ENCODE results near the gene KRTAP22-1. TPM values are rescaled to one million over a fixed set of nuclear protein-coding genes. Genes with fewer than 3 reads are reported as not detected.

The KRTAP22-1 gene
- total RNA-seq, result not detected

DNA sequence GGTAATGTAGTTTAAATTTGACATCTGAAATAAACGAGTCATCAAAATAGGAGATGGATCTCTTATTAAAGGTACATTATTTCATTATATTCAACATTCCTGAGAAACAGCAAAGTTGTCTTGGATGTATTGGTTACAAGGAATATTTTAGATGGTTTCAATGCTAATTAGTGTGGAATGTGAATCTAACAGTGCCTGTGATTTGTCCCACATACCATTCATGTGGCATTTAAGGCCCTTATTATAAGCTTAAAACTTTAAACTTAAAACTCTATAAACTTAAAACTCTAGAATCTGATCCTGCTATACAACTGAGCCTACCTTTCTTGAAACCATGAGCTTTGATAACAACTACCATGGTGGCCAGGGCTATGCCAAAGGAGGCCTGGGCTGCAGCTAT is at the start of gene KRTAP22-1:
Gene KRTAP22-1 (plus strand): TSS at position 301 of the 400 bp plus-strand sequence.

DNA sequence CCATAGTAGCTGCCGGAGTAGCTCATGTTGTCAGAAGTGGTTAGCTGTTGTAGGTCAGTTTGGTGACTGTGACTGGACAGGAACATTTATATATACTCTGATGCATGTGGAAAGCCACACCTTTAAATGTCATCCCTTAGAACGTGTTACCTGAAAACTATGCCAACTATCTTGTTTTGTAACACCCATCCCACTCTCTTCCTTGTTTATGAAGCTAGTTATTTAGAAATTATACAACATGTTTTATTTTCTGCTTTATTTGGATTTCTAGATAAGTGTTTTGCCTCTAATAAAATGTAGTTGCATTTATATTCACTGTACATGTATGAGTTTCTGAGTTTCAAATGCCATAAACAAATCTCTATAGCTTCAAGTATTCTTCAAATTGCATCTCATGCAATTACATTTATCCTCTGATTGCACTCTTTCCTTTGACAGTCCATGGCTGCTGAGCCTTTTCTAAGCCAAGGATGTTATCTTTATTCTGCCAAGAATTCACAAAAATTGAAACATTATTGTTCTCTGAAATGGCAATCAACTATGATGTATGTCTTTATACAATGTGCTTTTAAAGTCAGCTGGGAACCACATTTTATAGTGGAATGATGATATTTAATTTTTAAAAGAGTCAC is 39.5 kb upstream of the KRTAP22-1 start, which contains the start of gene KRTAP19-7:
Gene KRTAP19-7 (minus strand): TSS at position 51 of the 632 bp plus-strand sequence. CDS start 25 bp downstream, at position 26.

DNA sequence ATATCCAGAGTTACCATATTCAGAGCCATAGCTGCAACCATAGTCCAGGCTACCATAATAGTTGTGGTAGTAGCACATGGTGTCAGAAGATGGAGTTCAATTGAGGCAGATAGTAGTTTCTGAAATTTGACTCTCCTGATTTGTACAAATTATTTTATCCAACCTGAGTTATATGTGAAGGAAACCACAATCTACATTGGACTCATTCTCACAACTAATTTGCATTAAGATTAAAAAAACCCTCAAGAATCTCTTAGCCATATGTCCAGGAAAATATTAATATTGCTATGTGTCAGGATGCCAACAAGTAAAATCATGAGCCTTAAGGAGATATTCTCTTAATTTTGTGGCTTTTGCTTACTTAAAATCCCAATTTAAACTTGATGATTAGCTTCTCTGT is 10.6 kb upstream of the KRTAP22-1 start, which contains the start of gene KRTAP22-2:
Gene KRTAP22-2 (minus strand): TSS at position 101 of the 400 bp plus-strand sequence.

DNA sequence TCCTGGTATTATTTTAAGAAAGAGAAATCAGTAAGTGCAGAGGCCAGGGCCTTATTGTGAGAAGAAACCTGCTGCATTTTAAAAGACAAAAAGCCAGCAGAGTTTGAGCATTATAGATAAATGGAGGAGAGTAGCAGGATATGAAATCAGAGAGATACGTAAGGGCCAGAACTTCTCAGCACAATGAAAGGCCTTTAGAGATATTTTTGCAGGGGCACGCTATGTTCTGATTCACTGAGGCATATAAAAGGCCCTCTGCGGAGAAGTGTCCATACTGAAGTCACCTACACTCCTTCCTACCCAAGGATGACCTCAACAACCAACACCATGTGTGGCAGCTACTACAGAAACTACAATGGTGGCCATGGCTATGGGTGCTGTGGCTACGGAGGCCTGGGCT is 8.7 kb upstream of the KRTAP22-1 start, which contains the start of gene KRTAP6-3:
Gene KRTAP6-3 (plus strand): TSS at position 301 of the 400 bp plus-strand sequence. CDS start 6 bp downstream, at position 307.

DNA sequence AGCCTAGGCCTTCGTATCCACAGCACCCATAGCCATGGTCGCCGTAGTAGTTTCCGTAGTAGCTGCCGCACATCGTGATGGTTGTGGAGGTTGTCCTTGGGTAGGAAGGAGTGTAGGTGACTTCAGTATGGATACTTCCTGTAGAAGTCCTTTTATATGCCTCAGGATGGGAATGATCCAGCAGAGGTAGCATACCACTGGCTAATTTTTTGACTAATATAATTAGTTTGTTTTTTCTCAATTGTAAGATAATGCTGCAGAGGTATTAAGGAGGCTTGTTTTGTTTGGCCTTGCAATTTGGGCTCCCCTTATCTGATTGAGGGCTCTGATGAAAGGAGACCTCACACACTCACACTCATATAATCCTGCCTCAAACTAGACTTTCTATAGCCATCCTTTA is 2.1 kb upstream of the KRTAP22-1 start, which contains the start of gene KRTAP6-2:
Gene KRTAP6-2 (minus strand): TSS at position 101 of the 400 bp plus-strand sequence. CDS start 28 bp downstream, at position 73.

DNA sequence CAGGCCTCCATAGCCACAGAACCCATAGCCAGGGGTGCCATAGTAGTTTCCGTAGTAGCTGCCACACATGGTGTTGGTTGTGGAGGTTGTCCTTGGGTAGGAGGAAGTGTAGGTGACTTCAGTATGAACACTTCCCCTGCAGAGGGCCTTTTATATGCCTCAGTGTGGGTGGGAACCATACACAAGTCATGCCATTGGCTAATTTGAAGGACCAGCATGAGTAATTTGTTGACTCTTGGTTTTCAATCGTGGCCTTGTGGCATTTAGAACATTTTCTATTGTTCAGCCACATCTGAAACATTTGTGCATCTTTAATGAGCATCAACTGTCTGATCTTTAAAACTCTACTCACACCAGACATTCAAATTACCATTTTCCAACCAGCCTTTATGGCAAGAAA is 12.9 kb downstream of the KRTAP22-1 start, which contains the start of gene KRTAP6-1:
Gene KRTAP6-1 (minus strand): TSS at position 95 of the 400 bp plus-strand sequence. CDS start 26 bp downstream, at position 69.

DNA sequence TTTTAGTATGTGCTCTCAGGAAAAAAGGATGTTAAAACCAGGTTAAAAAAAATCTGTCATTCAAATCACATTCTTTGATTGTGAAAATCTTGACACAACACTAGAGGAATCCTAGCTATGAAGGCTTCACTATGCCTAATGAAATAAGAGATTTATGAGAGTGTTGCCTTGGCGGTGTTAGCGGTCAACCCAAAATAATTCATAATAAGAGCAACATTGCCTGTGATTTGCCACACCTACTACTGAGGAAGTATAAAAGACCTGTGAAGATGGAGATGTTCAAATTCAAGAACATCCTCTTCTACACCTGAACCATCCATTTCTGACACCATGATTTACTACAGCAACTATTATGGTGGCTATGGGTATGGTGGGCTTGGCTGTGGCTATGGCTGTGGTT is 15.2 kb downstream of the KRTAP22-1 start, which contains the start of gene KRTAP20-1:
Gene KRTAP20-1 (plus strand): TSS at position 301 of the 400 bp plus-strand sequence. CDS start 30 bp downstream, at position 331.

DNA sequence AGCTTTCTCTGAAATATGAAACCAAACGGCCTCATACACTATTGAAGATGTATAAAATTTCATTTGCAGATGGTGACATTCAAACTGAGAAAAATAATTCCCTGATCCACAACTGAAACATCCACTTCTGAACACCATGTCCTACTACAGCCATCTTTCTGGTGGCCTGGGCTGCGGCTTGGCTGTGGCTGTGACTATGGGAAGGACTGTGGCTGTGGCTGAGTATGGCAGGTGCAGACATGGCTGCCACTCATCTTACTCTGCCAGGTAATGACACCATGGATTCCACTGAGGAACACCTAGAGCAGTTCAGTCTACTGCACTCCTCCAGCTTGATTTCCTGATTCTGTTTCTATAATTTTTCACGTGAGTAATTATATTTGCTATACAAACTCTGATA is 19.6 kb downstream of the KRTAP22-1 start, which contains the start of gene KRTAP20-4:
Gene KRTAP20-4 (plus strand): TSS at position 106 of the 400 bp plus-strand sequence.

DNA sequence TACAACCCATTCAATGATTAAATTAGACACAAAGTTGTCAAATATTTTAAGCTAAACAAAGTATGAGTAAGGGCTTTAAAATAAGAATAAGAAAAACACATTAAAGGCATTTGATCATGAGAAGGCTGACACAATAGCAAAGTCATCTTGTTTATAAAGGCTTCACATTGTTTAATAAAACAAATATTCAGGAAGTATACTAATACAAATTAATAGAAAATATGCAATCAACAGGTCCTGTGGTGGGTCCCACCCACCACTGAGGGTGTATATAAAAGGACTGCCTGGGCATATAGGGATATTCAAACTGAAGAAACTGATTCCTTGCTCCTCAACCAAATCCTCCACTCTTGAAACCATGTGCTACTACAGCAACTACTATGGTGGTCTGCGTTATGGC is 34.0 kb downstream of the KRTAP22-1 start, which contains the start of gene KRTAP20-2:
Gene KRTAP20-2 (plus strand): TSS at position 301 of the 400 bp plus-strand sequence. CDS start 58 bp downstream, at position 359.

DNA sequence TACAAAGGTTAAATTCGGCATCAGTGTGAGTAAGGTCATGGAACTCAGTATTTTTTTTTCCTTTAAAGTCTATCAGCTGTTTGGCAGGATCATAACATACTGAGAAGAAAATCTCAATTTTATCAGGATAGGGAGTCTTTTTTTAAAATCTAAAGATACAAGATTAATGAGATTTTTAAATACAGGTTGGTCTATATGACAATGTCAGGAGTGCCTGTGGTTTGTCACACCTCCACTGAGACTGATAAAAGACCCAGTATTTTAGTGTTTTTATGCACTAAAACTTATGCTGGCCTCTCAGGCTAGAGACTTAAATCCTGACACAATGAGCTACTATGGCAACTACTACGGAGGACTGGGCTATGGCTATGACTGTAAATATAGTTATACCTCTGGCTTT is 41.7 kb downstream of the KRTAP22-1 start, which contains the start of gene KRTAP20-3:
Gene KRTAP20-3 (plus strand): TSS at position 301 of the 400 bp plus-strand sequence.

Small RNA genes lying within 50 kb of the gene (small RNA-seq; reads per million reads assigned to genes)
- not detected for gene KRTAP20-1 (ENCODE audit: low replicate concordance)
- not detected for gene KRTAP20-3 (ENCODE audit: low replicate concordance)
- gene KRTAP20-4 (ENCODE audit: low replicate concordance), result not detected
- not detected for gene KRTAP22-1 (ENCODE audit: low replicate concordance)
- not detected for gene KRTAP22-2 (ENCODE audit: low replicate concordance)

Other genes starting within 250 kb of the KRTAP22-1 start
- not detected for gene KRTAP13-2, start 228.8 kb upstream of the KRTAP22-1 start, total RNA-seq
- gene KRTAP13-1, start 205.1 kb upstream of the KRTAP22-1 start, total RNA-seq, result not detected
- gene KRTAP13-3, start 175.2 kb upstream of the KRTAP22-1 start, total RNA-seq, result not detected
- gene KRTAP13-4, start 170.9 kb upstream of the KRTAP22-1 start, total RNA-seq, result not detected
- gene KRTAP15-1, start 160.8 kb upstream of the KRTAP22-1 start, total RNA-seq, result not detected
- gene KRTAP19-1, start 120.7 kb upstream of the KRTAP22-1 start, total RNA-seq, result not detected
- not detected for gene KRTAP19-2, start 113.7 kb upstream of the KRTAP22-1 start, total RNA-seq
- gene KRTAP19-3, start 109.1 kb upstream of the KRTAP22-1 start, total RNA-seq, result not detected
- not detected for gene KRTAP19-4, start 103.9 kb upstream of the KRTAP22-1 start, total RNA-seq
- not detected for gene KRTAP19-5, start 98.9 kb upstream of the KRTAP22-1 start, total RNA-seq
- not detected for gene KRTAP19-6, start 59.2 kb upstream of the KRTAP22-1 start, total RNA-seq
- gene KRTAP19-7, start 39.8 kb upstream of the KRTAP22-1 start, total RNA-seq, result not detected
- not detected for gene KRTAP22-2, start 10.7 kb upstream of the KRTAP22-1 start, total RNA-seq
- not detected for gene KRTAP6-3, start 8.6 kb upstream of the KRTAP22-1 start, total RNA-seq
- gene KRTAP6-2, start 2.2 kb upstream of the KRTAP22-1 start, total RNA-seq, result not detected
- not detected for gene KRTAP6-1, start 12.8 kb downstream of the KRTAP22-1 start, total RNA-seq
- gene KRTAP20-1, start 15.3 kb downstream of the KRTAP22-1 start, total RNA-seq, result not detected
- not detected for gene KRTAP20-4, start 19.5 kb downstream of the KRTAP22-1 start, total RNA-seq
- not detected for gene KRTAP20-2, start 34.1 kb downstream of the KRTAP22-1 start, total RNA-seq
- gene KRTAP20-3, start 41.8 kb downstream of the KRTAP22-1 start, total RNA-seq, result not detected
- not detected for gene KRTAP21-3, start 117.7 kb downstream of the KRTAP22-1 start, total RNA-seq
- gene KRTAP21-2, start 146.2 kb downstream of the KRTAP22-1 start, total RNA-seq, result not detected
- gene KRTAP21-1, start 154.3 kb downstream of the KRTAP22-1 start, total RNA-seq, result not detected
- gene KRTAP8-1, start 212.2 kb downstream of the KRTAP22-1 start, total RNA-seq, result not detected
- not detected for gene KRTAP7-1, start 228.7 kb downstream of the KRTAP22-1 start, total RNA-seq